Measurements from ENCODE around the gene WDFY2. TPM values are rescaled to one million over a fixed set of nuclear protein-coding genes. Genes with fewer than 3 reads are reported as not detected.

WDFY2 gene
- polyA plus RNA-seq, 1 donor from 2014 or later = 5.3 TPM

- Histone ChIP-seq H3K9me3 (ENCODE audit: low read length) (no peaks in the 10 kb centered on the region), H3K4me3 (ENCODE audit: low read length) (no peak overlapping the region), H3K4me2 (ENCODE audit: low read length) (no peak overlapping the region), H3K27ac (ENCODE audit: low read length) (no peak overlapping the region), H3F3A (ENCODE audit: insufficient read depth, low read length, poor library complexity, severe bottlenecking) (no peaks in the 10 kb centered on the region), H3K79me2 (replicated peaks; ENCODE audit: insufficient read depth, low read length) (no peaks in the 10 kb centered on the region), H3K36me3 (ENCODE audit: insufficient read depth, low read length) (no peaks in the 10 kb centered on the region), H3K9ac (ENCODE audit: low read length) (no peak overlapping the region), H2AFZ (ENCODE audit: low read depth, low read length) (no peak overlapping the region), H3K9me2 (ENCODE audit: insufficient read depth, low read length) (no peaks in the 10 kb centered on the region), H4K20me1 (ENCODE audit: insufficient read depth) (no peaks in the 10 kb centered on the region), H3K27me3 (ENCODE audit: insufficient read depth, low read depth, low read length) (no peaks in the 10 kb centered on the region)
- TF ChIP-seq MXI1 (conservative IDR thresholded peaks at IDR 0.05; ENCODE audit: poor library complexity, severe bottlenecking) (no peak), POLR2AphosphoS5 (IDR thresholded peaks at IDR 0.05) (no peak), EP300 (conservative IDR thresholded peaks at IDR 0.05; ENCODE audit: poor library complexity, severe bottlenecking) (no peak), SMC3 (conservative IDR thresholded peaks at IDR 0.05; ENCODE audit: poor library complexity) (no peak), RAD21 (conservative IDR thresholded peaks at IDR 0.05) (no peak), EZH2 (IDR thresholded peaks at IDR 0.05; ENCODE audit: borderline replicate concordance, insufficient read depth, low read length, poor library complexity, severe bottlenecking) (no peak), TAF1 (IDR thresholded peaks at IDR 0.05; ENCODE audit: low read depth) (no peak), CTCF (IDR thresholded peaks at IDR 0.05; ENCODE audit: poor library complexity, severe bottlenecking) (no peak), REST (IDR thresholded peaks at IDR 0.05; ENCODE audit: borderline replicate concordance) (no peak)
Measured at GRCh38 chr13:51697181-51697580, 112.9 kb downstream of the WDFY2 start.

DNA sequence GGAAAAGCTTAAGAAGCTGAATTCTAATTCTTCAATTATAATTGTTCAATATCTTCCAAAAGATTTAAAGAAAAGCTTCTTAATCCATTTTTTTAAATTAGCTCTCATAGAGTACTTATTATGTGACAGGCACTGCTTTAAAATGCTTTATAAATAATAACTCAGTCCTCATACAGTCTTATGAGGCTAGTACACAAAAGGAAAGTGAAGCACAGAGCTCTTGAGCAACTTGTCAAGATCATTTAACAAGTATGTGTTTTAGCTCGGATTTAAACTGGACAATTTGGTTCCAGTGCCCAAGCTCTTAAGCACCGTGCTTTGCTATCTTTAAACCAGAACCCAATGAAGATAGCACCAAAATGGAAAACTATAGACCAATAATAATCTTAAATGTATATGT lies 113.6 kb downstream of the WDFY2 start:
- Histone ChIP-seq H3K9ac (ENCODE audit: low read length) (no peak overlapping the region), H3K27me3 (ENCODE audit: insufficient read depth, low read depth, low read length) (no peaks in the 10 kb centered on the region), H3K27ac (ENCODE audit: low read length) (no peak overlapping the region), H4K20me1 (ENCODE audit: insufficient read depth) (no peaks in the 10 kb centered on the region), H2AFZ (ENCODE audit: low read depth, low read length) (no peak overlapping the region), H3K4me3 (ENCODE audit: low read length) (no peak overlapping the region), H3K9me3 (ENCODE audit: low read length) (no peaks in the 10 kb centered on the region), H3K9me2 (ENCODE audit: insufficient read depth, low read length) (no peaks in the 10 kb centered on the region), H3K36me3 (ENCODE audit: insufficient read depth, low read length) (no peaks in the 10 kb centered on the region), H3F3A (ENCODE audit: insufficient read depth, low read length, poor library complexity, severe bottlenecking) (no peaks in the 10 kb centered on the region), H3K79me2 (replicated peaks; ENCODE audit: insufficient read depth, low read length) (no peaks in the 10 kb centered on the region), H3K4me2 (ENCODE audit: low read length) (no peak overlapping the region)
- TF ChIP-seq EP300 (conservative IDR thresholded peaks at IDR 0.05; ENCODE audit: poor library complexity, severe bottlenecking) (no peak), REST (IDR thresholded peaks at IDR 0.05; ENCODE audit: borderline replicate concordance) (no peak), EZH2 (IDR thresholded peaks at IDR 0.05; ENCODE audit: borderline replicate concordance, insufficient read depth, low read length, poor library complexity, severe bottlenecking) (no peak)
